ENCODE results near the gene TFCP2.

TFCP2 gene

GRCh38 chr12:51156245-51156765 lies 16.6 kb downstream of the TFCP2 start:
- no peak for DNase-seq (ENCODE audit: low read depth in 2 of 2)

GRCh38 chr12:51152953-51153352 lies 20.0 kb downstream of the TFCP2 start:
- no peak for DNase-seq (ENCODE audit: low read depth in 2 of 2)

- DNase-seq (ENCODE audit: low read depth in 2 of 2), result no peak
These were observed 22.2 kb downstream of the TFCP2 start for GRCh38 chr12:51150777-51151176.

DNA sequence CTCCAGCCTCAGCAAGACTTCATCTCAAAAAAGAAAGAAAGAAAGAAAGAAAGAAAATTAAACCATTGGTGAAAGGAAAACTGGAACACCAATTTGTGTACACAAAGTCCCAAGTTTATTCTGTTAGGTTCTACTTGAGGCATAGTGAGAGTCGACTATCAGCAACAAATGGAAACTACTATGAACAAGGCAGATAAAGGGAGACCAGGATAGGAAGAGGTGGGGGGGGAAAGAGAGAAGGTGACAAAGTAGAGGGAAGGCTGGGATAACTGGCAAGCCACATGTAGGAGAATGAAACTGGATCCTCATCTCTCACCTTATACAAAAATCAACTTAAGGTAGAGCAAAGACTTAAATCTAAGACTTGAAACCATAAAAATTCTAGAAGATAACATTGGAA lies 25.6 kb downstream of the TFCP2 start:
- no peak for DNase-seq (ENCODE audit: low read depth in 2 of 2)

GRCh38 chr12:51139292-51139844 lies 33.6 kb downstream of the TFCP2 start:
- DNase-seq (ENCODE audit: low read depth in 2 of 2), result no peak

DNA sequence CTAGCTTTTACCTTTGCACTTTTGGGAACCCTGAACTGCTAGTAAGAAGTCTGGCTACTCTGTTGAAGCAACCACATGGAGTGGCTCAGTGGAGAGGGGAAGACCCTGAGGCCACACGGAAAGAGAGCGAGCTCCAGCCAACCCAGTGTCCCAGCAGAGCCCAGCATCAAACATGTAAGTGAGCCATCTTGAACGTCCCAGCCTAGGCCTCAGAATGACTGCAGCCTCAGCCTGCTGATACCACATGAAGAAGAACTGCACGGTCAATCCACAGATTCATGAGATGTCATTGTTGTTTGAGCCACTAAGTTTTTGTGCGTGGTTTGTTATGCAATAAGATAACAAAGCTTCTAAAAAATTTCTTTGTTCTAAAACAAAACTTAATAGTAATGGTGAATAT lies 40.2 kb downstream of the TFCP2 start:
- no peak for DNase-seq (ENCODE audit: low read depth in 2 of 2)

DNA sequence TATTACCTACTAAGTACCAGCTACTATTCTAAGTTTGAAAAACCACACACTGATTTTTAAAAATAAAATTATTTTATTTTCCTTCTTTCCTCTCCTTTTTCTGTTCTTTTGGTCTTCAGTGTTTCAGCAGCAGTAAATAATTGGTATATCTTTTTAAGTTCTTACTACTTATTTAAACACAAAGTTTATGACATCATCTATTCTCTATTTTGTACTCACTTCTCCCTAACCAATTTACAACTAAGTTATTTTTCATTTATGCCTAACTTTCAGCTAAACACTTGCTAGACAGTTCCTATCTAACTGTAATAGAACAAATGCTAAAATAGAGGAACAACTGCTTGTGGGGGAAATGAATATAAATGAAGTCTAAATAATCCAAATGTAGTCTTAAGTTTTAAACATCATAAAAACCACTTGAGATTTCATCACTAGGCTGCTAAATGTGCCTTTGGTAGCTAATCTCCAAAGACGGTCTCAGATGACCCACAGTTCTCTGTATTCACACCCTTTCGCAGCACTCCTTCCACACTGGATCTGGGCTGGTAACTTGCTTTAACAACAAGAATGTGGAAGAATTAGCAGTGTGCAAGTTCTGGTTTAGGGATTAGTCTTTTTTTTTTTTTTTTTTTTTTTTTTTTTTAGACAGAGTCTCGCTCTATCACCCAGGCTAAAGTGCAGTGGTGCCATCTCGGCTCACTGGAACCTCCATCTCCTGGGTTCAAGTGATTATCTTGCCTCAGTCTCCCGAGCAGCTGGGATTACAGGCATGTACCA lies 41.0 kb downstream of the TFCP2 start:
- DNase-seq (ENCODE audit: low read depth in 2 of 2), result no peak

DNA sequence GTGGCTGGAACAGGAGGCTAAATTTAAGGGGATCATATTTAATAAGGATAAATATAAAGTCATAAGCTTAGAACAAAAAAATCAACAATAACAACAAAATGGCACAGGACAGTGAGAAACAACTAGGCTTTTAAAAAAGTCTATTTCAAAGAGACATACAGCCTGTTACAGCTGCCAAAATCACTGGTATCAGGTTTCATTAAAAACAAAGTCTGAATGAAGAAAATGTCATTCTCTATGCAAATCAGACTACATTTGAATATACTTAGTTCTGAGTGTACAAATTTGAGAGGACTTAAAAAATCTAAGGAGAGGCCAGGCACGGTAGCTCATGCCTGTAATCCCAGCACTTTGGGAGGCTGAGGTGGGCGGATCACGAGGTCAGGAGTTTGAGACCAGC lies 44.0 kb downstream of the TFCP2 start:
- DNase-seq (ENCODE audit: low read depth in 2 of 2), result no peak

DNA sequence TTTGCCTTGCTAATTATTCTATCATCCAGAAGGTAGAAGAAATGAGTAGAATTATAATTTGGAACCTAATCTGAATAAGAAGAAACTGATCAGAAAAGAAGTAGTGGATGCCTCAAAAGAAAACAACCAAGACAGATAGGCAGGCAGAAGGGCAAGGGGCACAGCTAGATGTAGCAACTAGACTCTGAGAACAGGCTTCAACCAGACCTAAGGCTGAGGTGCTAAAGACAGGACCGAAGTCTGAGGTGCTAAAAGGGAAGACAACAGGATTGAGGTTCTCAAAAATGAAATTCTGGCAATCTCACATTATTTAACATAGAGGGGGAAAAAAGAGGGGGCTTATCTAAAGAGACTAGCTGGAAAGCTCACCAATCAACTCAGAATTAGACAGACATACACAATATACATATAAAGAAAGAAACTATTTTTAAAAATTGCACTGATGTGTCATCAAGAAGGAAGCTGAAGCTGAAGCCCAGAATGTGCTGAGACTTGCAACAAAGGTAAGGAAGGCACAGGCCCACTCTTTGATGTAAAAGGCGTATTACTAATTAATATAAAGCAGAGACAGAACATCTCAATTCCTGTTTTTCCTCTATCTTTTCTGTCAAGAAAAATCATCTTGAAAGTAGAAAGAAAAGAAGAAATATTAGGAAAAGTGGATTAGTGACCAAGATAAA lies 45.7 kb downstream of the TFCP2 start:
- DNase-seq (ENCODE audit: low read depth in 2 of 2), result no peak

- DNase-seq (ENCODE audit: low read depth in 2 of 2), result no peak
These were observed 46.6 kb downstream of the TFCP2 start for GRCh38 chr12:51126297-51126696.

GRCh38 chr12:51124504-51124903 lies 48.4 kb downstream of the TFCP2 start:
- no peak for DNase-seq (ENCODE audit: low read depth in 2 of 2)

GRCh38 chr12:51122844-51123243 lies 50.1 kb downstream of the TFCP2 start:
- no peak for DNase-seq (ENCODE audit: low read depth in 2 of 2)

- no peak for DNase-seq (ENCODE audit: low read depth in 2 of 2)
These were observed 54.2 kb downstream of the TFCP2 start for GRCh38 chr12:51118706-51119105.

DNA sequence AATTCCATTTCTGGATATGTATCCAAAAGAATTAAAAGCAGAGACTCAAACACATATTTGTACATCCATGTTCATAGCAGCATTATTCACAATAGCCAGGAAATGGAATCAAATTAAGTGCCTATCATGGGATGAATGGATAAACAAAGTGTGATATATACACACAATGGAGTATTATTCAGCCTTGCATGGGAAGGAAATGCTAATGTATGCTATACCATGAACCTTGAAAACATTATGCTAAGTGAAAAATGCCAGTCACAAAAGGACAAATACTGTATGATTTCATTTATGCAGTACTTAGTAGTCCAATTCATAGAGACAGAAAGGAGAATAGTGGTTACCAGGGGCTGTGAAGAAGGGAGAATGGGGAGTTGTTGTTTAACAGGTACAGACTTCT lies 57.4 kb downstream of the TFCP2 start:
- DNase-seq (ENCODE audit: low read depth in 2 of 2), result no peak

DNA sequence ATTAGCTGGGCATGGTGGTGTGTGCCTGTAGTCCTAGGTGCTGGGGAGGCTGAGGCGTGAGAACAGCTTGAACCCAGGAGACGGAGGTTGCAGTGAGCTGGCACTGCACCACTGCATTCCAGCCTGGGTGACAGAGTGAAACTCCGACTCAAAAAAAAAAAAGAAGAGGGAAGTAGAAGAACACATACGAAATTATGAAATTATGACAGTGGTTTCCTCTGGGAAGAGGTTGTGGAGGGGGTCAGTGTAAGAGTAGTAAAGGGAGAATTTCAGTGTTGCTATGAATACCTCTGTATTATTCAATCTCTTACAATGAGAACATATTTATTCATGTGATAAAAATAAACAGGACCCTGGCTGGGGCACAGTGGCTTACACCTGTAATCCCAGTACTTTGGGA lies 64.8 kb downstream of the TFCP2 start:
- DNase-seq (ENCODE audit: low read depth in 2 of 2), result no peak

DNA sequence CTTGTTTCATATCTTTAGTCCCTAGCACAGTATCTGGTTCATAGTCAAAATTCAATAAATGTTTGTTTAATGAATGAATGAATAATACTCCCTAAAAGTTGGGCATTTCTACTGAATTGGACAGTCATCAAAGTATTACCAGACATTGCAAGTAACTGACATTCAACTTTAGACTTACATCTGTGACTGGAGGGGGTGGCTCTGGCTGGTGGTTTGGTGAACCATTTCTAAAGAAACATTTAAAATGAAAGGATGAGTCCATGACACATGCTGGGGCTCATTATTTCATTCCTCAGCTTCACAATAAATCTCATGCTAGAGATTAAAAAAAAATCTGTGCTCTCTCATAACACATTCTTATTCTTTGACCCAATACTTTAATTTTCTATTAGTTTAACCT lies 69.0 kb downstream of the TFCP2 start:
- DNase-seq (ENCODE audit: low read depth in 2 of 2), result no peak

DNA sequence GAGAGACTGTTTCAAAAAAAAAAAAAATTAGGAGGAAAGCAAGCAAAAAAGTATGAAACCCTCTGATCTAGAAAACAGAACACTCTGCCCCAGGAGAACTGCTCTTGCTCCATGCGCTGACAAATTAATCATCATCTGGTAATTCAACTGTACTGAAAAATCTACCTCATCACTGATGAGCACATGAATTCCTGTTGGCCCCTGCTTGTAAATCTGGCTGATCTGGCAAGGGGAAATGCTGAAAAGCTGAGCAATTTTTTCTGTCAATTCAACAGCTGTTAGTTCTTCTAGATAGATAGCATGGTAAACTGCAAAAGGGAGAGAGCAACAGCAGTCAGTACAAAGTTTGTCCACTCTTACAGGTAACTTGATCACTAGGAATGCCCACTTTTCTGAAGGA lies 74.3 kb downstream of the TFCP2 start:
- DNase-seq (ENCODE audit: low read depth in 2 of 2), result no peak

GRCh38 chr12:51090705-51091229 lies 82.2 kb downstream of the TFCP2 start:
- DNase-seq (ENCODE audit: low read depth in 2 of 2), result no peak

- DNase-seq (ENCODE audit: low read depth in 2 of 2), result no peak
These were observed 85.1 kb downstream of the TFCP2 start for GRCh38 chr12:51087818-51088217.

GRCh38 chr12:51086933-51087332 lies 86.0 kb downstream of the TFCP2 start:
- no peak for DNase-seq (ENCODE audit: low read depth in 2 of 2)

DNA sequence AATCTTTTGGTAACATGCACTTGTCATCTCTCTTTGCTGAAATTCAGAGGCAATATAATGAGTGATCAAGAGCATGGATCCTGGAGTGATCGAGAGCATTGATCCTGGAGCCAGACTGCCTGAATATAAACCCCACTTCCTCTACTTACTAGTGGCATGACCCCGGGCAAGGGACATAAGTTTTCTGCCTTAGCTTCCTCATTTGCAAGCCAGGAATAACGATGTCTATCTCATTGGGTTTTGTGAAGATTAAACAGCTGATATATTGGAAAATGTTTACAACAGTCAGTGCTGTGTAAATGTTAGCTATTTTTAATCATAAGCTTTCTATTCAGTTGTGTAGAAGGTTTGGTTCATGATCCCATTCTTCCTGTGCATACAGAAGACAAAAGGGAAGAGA lies 87.2 kb downstream of the TFCP2 start:
- no peak for DNase-seq (ENCODE audit: low read depth in 2 of 2)

DNA sequence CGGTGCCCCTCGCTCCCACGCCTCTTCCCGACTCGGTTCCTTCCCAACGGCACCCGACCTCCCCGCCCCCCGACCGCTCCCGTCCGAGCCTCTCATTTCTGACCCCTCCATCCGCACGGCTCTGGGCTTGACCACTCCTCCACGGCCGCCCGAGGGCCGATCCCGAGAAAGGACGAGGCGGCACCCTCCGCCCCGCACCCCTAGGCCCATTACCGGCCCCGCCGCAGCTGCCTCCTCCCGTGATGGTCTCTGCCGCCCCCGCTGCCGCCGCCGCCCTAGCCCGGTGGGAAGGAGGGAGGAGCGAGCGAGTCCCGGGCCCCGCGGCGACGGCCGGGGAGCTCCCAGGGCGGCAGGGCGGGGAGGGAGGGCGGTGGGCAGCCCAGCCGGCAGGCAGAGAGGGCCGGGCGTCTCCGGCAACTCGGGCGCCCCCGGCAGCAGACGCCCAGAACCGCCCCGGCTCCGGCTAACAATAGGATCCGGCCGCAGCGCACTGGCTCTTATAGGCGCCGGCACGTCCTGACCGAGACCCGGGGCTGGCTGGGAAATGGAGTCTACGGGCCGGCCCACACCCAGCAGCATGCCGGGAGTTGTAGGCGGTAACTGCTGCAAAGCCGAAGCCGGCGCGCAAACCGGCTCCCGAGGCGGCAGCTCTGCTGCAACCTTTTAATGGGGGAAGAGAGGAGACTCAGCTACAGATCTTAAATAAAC lies 89.7 kb downstream of the TFCP2 start, which contains the start of gene CSRNP2:
Gene CSRNP2, minus strand, starts transcription at position 471 of the 708 bp plus-strand sequence. CDS start 7,035 bp downstream, outside the sequence.
- DNase-seq (ENCODE audit: low read depth in 2 of 2), result peak; percentile 84 to 89

Data from activated CD8-positive, alpha-beta memory T cell treated with anti-CD3 and anti-CD28 coated beads for 4 hours (primary cell).